ENCODE results near the gene USP7. TPM values are rescaled to one million over a fixed set of nuclear protein-coding genes. Genes with fewer than 3 reads are reported as not detected.

USP7 gene
- total and polyA plus RNA-seq, 10 of the 15 experiments (the other 5 are each of a cell fraction or from before 2014, with no cell fraction given): 16.2 to 133 (median 60.5) TPM

- no peak for TF ChIP-seq WRNIP1 (IDR thresholded peaks at IDR 0.05; ENCODE audit: borderline replicate concordance, low read depth, low read length)
- TF ChIP-seq ZNF622 (IDR thresholded peaks at IDR 0.05): no peak
- TF ChIP-seq STAT3 (IDR thresholded peaks at IDR 0.05; ENCODE audit: low read depth, low read length): no peak
- no peak for TF ChIP-seq ZBTB40 (IDR thresholded peaks at IDR 0.05; ENCODE audit: borderline replicate concordance)
- no peak for TF ChIP-seq TCF7 (IDR thresholded peaks at IDR 0.05; ENCODE audit: borderline replicate concordance)
- no peak for TF ChIP-seq HDAC2 (IDR thresholded peaks at IDR 0.05)
- no peak for TF ChIP-seq KDM1A (IDR thresholded peaks at IDR 0.05; ENCODE audit: borderline replicate concordance)
- no peak for TF ChIP-seq HCFC1 (IDR thresholded peaks at IDR 0.05; ENCODE audit: low read length)
- TF ChIP-seq MYB (IDR thresholded peaks at IDR 0.05; ENCODE audit: borderline replicate concordance, low read depth, low read length): no peak
- TF ChIP-seq ZNF217 (IDR thresholded peaks at IDR 0.05): no peak
- TF ChIP-seq ZBTB4 (CRISPR knock-in tag; IDR thresholded peaks at IDR 0.05): no peak
- no peak for TF ChIP-seq POLR2AphosphoS2 (IDR thresholded peaks at IDR 0.05; ENCODE audit: low read depth, low read length)
- TF ChIP-seq SMAD1 (IDR thresholded peaks at IDR 0.05; ENCODE audit: low read depth, partially characterized antibody): no peak
- TF ChIP-seq SIX5 (IDR thresholded peaks at IDR 0.05; ENCODE audit: low read depth, low read length, severe bottlenecking): no peak
- no peak for TF ChIP-seq IRF4 (IDR thresholded peaks at IDR 0.05; ENCODE audit: low read depth, low read length)
- TF ChIP-seq FOXM1 (IDR thresholded peaks at IDR 0.05; ENCODE audit: low read depth, low read length): no peak
- no peak for TF ChIP-seq PKNOX1 (IDR thresholded peaks at IDR 0.05)
- TF ChIP-seq SMAD5 (IDR thresholded peaks at IDR 0.05; ENCODE audit: low read depth): no peak
- TF ChIP-seq ZNF384 (IDR thresholded peaks at IDR 0.05; ENCODE audit: borderline replicate concordance, low read depth, low read length): no peak
- no peak for TF ChIP-seq BACH1 (IDR thresholded peaks at IDR 0.05; ENCODE audit: borderline replicate concordance)
- no peak for TF ChIP-seq SIN3A (IDR thresholded peaks at IDR 0.05; ENCODE audit: low read depth, low read length)
- TF ChIP-seq E2F4 (IDR thresholded peaks at IDR 0.05; ENCODE audit: low read depth, low read length): no peak
- TF ChIP-seq NRF1 (conservative IDR thresholded peaks at IDR 0.05; ENCODE audit: low read depth, low read length): no peak
- TF ChIP-seq ESRRA (IDR thresholded peaks at IDR 0.05; ENCODE audit: low read length): no peak
These were observed 45.0 kb upstream of the USP7 start (continued) for GRCh38 chr16:9008601-9009260.

Data from GM12878 (cell line).